ENCODE results near the gene PDE3A. TPM values are rescaled to one million over a fixed set of nuclear protein-coding genes. Genes with fewer than 3 reads are reported as not detected.
A peak's percentile ranks its signal among the peaks of the same experiment; 100 is the strongest.

The PDE3A gene
- total and polyA plus RNA-seq, 2 experiments from 2014 or later: 11.1 to 61.6 TPM

DNA sequence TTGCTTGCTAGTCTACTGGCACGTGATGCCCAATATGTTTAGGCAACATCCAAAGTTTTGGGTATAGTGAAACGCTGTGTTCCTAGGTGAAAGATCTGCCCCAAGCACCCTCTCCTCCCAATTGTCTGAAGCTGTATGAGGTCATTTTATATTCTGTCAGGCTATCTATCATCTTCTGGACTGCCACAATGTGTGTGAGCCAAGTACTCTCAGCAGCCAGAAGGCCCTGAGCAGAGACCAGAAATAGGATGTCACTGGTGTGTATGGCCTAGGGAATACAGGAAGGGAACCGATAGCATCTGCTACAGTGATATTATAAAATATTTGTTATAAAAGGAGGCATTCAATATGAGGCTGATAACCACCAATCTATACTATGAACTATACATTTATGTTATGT is 7.9 kb upstream of the PDE3A start:
- no peak overlapping the region for H3K4me2 ChIP-seq
- no peaks in the 10 kb centered on the region for H3K4me1 ChIP-seq (ENCODE audit: insufficient read depth)
- no peak overlapping the region for H3K27ac ChIP-seq
- no peak overlapping the region for H2AFZ ChIP-seq
- no peaks in the 10 kb centered on the region for H4K20me1 ChIP-seq (ENCODE audit: insufficient read depth, poor library complexity, severe bottlenecking)
- no peak overlapping the region for H3K4me3 ChIP-seq
- DNase-seq (ENCODE audit: low spot score): no peak
- H3K79me2 ChIP-seq: no peaks in the 10 kb centered on the region
- TF ChIP-seq CTCF (IDR thresholded peaks at IDR 0.05; ENCODE audit: poor library complexity) (no peak), EZH2 (IDR thresholded peaks at IDR 0.05; ENCODE audit: borderline replicate concordance) (no peak), EZH2phosphoT487 (IDR thresholded peaks at IDR 0.05; ENCODE audit: low read depth, severe bottlenecking, unreplicated experiment) (no peak)
- 92% methylated on average over 3 of the region's 3 CpGs for WGBS (ENCODE audit: low lambda C conversion rate, missing lambda C conversion rate)
- H3K36me3 ChIP-seq (replicated peaks; ENCODE audit: insufficient read depth, low read depth): no peaks in the 10 kb centered on the region
- H3K9me2 ChIP-seq (replicated peaks; ENCODE audit: insufficient read depth): no peaks in the 10 kb centered on the region
- no peaks in the 10 kb centered on the region for H3K9me3 ChIP-seq (ENCODE audit: low read depth)
- no peaks in the 10 kb centered on the region for H3K27me3 ChIP-seq

- 96% methylated on average over 3 of the region's 3 CpGs for WGBS (ENCODE audit: low lambda C conversion rate, missing lambda C conversion rate)
These were observed 6.9 kb upstream of the PDE3A start for GRCh38 chr12:20361416-20361815.

GRCh38 chr12:20364501-20364900 is 3.8 kb upstream of the PDE3A start:
- TF ChIP-seq EZH2phosphoT487 (IDR thresholded peaks at IDR 0.05; ENCODE audit: low read depth, severe bottlenecking, unreplicated experiment): no peak
- TF ChIP-seq CTCF (IDR thresholded peaks at IDR 0.05; ENCODE audit: poor library complexity): no peak
- TF ChIP-seq EZH2 (IDR thresholded peaks at IDR 0.05; ENCODE audit: borderline replicate concordance): no peak
- no peak overlapping the region for H3K4me3 ChIP-seq
- H3K79me2 ChIP-seq: no peaks in the 10 kb centered on the region
- H3K27ac ChIP-seq: peak overlapping the region; percentile 15
- H3K4me1 ChIP-seq (ENCODE audit: insufficient read depth): no peaks in the 10 kb centered on the region
- no peaks in the 10 kb centered on the region for H3K27me3 ChIP-seq
- no peaks in the 10 kb centered on the region for H3K9me2 ChIP-seq (replicated peaks; ENCODE audit: insufficient read depth)
- H3K36me3 ChIP-seq (replicated peaks; ENCODE audit: insufficient read depth, low read depth): no peaks in the 10 kb centered on the region
- H2AFZ ChIP-seq: no peak overlapping the region
- no peaks in the 10 kb centered on the region for H4K20me1 ChIP-seq (ENCODE audit: insufficient read depth, poor library complexity, severe bottlenecking)
- no peaks in the 10 kb centered on the region for H3K9me3 ChIP-seq (ENCODE audit: low read depth)
- WGBS (ENCODE audit: low lambda C conversion rate, missing lambda C conversion rate): 68% methylated on average over 4 of the region's 4 CpGs
- DNase-seq (ENCODE audit: low spot score): peak; percentile 24
- no peak overlapping the region for H3K4me2 ChIP-seq

More at GRCh38 chr12:20361416-20361815, 6.9 kb upstream of the PDE3A start:
- Histone ChIP-seq H3K9me3 (ENCODE audit: low read depth) (no peaks in the 10 kb centered on the region), H3K4me1 (ENCODE audit: insufficient read depth) (no peaks in the 10 kb centered on the region), H3K27ac (no peak overlapping the region), H3K27me3 (no peaks in the 10 kb centered on the region), H3K9me2 (replicated peaks; ENCODE audit: insufficient read depth) (no peaks in the 10 kb centered on the region), H3K4me3 (no peak overlapping the region), H3K4me2 (no peak overlapping the region), H3K36me3 (replicated peaks; ENCODE audit: insufficient read depth, low read depth) (no peaks in the 10 kb centered on the region), H2AFZ (no peak overlapping the region), H3K79me2 (no peaks in the 10 kb centered on the region), H4K20me1 (ENCODE audit: insufficient read depth, poor library complexity, severe bottlenecking) (no peaks in the 10 kb centered on the region)
- no peak for TF ChIP-seq EZH2phosphoT487 (IDR thresholded peaks at IDR 0.05; ENCODE audit: low read depth, severe bottlenecking, unreplicated experiment)
- TF ChIP-seq EZH2 (IDR thresholded peaks at IDR 0.05; ENCODE audit: borderline replicate concordance): no peak
- DNase-seq (ENCODE audit: low spot score): no peak

- 78% methylated on average over 2 of the region's 2 CpGs for WGBS (ENCODE audit: low lambda C conversion rate, missing lambda C conversion rate)
- no peaks in the 10 kb centered on the region for H3K9me3 ChIP-seq (ENCODE audit: low read depth)
- DNase-seq (ENCODE audit: low spot score): no peak
- H3K4me2 ChIP-seq: peak overlapping the region; percentile 71
- TF ChIP-seq CTCF (IDR thresholded peaks at IDR 0.05; ENCODE audit: poor library complexity) (no peak), EZH2phosphoT487 (IDR thresholded peaks at IDR 0.05; ENCODE audit: low read depth, severe bottlenecking, unreplicated experiment) (no peak), EZH2 (IDR thresholded peaks at IDR 0.05; ENCODE audit: borderline replicate concordance) (no peak)
- peaks cover 17% of the 10 kb centered on the region for H3K79me2 ChIP-seq
- H3K4me3 ChIP-seq: no peak overlapping the region
- no peak overlapping the region for H2AFZ ChIP-seq
- no peaks in the 10 kb centered on the region for H3K4me1 ChIP-seq (ENCODE audit: insufficient read depth)
- peaks cover 7% of the 10 kb centered on the region for H4K20me1 ChIP-seq (ENCODE audit: insufficient read depth, poor library complexity, severe bottlenecking)
- H3K27ac ChIP-seq: no peak overlapping the region
- peaks cover 3% of the 10 kb centered on the region for H3K27me3 ChIP-seq
- no peaks in the 10 kb centered on the region for H3K36me3 ChIP-seq (replicated peaks; ENCODE audit: insufficient read depth, low read depth)
- no peaks in the 10 kb centered on the region for H3K9me2 ChIP-seq (replicated peaks; ENCODE audit: insufficient read depth)
These were observed 1.4 kb upstream of the PDE3A start for GRCh38 chr12:20366776-20367409.

Data from hepatocyte (in vitro differentiated cells).